ENCODE results near the gene NXPH4.

NXPH4 gene

DNA sequence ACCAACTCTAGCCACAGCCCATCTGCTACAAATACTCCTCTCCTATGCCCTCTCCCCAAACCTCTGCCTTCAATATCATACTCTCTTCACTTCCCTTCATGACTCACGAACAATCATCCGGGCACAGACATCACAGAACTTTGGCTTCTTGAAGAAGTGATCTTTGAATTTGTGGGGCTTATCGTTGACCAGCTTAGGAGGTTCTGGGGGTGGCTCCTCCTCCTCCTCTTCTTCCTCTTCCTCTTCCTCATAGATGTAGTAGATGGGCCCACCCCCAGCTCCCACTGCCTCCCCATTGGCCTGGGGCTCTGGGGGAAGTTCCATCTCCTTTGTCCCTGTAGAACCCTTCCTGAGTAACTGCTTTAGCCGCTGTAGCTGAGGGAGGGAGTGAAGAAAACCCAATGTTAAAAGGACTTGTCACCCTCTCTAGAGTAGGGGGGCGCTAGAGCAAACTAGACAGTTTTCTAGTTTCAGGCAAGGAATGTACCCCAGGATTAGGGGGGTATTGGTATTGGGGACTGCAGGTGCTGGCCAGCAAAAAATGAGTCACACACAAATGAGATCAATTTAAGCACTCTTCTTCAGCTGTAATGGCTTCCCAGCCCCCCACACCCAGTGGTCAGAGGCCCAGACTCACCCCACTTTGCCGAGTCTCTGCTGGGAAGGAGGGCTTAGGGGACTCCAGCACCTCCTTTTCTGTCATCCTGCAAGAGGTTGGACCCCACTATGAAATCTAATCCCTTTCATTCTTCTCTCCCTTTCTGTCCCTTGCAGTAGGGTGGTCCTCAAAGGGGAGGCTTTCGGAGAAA, 32.5 kb downstream of the NXPH4 start:
- DNase-seq = no peak

DNA sequence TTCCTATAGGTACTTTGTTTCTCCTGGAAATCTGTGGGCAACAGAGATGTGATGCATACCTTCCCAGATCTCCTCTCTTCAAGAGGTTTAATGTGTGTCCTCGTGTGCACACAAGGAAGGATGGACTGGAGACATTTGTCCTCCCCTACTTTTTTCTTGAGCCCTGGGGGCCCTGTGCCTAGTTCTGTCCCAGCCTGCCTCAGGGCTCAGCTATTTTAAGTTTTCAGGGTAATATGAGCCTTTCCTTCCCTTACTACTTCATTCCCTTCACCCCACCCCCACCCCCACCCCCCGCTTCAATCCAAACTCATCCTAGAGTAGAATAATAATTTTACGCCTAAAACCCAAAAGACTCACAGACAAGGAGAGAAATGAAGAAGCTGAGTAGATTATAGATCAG, 33.9 kb downstream of the NXPH4 start:
- DNase-seq = no peak

DNA sequence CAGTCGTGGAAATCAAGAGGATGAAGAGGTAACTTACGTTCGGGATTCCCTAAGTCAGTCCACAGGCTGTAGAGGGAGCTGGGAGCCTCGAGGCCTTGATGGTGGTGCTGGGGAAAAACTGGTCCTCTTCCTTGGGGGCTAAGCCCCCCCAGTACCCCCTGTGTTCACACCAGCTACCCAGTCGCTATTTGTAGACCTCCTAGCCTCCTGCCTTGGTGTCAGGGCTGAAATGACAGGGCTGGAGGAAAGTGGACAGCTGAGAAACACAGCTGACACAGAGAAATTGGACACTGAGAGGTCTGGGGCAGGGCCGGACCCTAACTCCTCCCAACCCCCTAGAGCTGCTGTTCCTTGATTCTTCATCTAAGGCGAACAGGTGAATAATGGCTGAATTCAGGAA, 34.4 kb downstream of the NXPH4 start, which contains the start of gene STAC3:
Gene STAC3 (minus strand): TSS at position 232 of the 400 bp plus-strand sequence. CDS start 1,551 bp downstream, outside the sequence.
- no peak for DNase-seq

DNA sequence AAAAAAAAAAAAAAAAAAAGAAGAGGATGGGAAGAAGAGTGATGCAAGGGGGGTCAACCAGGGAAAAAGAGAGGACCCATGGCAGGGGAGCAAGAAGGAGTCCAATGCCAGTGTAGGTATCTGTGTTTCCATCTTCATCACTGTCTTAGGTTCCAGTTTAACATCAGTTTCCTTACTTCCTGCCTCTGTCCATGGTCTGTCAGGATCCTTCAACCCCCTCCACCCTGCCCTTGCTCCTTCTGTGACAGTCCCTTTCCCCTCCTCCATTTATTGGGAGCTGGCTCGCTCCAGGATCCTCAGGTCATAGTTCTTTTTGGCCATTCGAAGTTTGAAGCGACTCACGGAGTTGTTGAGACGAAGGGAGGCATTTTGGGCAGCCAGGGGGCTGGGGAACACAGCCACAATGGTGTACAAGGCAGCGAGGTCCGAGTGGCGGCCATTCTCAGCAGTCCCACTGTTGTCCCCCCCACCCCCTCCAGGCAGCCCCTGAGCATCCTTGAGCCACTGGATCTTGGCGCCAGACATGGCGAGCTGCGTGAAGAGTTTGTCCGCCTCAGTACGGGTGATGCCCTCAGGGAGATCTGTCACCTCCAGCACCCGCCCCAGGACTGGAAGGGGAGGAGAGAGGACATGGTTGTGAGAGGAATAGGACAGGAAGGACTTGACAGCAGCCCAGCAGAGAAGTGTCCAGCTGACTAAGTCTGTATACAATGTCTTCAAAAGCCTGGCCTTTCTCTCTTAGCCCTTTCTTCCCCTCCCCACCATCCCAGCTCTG, 38.1 kb downstream of the NXPH4 start:
- DNase-seq = no peak

DNA sequence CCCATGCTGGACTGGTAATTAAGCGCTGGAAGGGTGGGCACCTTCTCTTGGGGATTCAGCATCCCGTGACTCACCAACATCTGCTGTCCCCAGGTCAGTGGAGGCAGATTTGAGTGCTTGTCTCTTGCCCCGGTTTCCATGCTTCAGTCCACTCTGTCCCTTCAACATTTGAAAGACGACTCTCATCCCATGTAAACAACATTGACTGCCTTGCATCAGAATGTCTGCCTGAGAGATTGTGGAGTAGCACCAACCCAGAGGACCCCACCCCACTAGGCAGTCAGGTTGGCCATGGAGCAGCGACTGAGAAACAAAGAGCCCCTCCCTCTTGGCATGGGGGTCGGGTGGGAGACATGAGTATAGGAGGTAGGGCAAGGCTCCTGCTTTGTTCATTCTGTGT, 39.3 kb downstream of the NXPH4 start:
- DNase-seq = no peak

DNA sequence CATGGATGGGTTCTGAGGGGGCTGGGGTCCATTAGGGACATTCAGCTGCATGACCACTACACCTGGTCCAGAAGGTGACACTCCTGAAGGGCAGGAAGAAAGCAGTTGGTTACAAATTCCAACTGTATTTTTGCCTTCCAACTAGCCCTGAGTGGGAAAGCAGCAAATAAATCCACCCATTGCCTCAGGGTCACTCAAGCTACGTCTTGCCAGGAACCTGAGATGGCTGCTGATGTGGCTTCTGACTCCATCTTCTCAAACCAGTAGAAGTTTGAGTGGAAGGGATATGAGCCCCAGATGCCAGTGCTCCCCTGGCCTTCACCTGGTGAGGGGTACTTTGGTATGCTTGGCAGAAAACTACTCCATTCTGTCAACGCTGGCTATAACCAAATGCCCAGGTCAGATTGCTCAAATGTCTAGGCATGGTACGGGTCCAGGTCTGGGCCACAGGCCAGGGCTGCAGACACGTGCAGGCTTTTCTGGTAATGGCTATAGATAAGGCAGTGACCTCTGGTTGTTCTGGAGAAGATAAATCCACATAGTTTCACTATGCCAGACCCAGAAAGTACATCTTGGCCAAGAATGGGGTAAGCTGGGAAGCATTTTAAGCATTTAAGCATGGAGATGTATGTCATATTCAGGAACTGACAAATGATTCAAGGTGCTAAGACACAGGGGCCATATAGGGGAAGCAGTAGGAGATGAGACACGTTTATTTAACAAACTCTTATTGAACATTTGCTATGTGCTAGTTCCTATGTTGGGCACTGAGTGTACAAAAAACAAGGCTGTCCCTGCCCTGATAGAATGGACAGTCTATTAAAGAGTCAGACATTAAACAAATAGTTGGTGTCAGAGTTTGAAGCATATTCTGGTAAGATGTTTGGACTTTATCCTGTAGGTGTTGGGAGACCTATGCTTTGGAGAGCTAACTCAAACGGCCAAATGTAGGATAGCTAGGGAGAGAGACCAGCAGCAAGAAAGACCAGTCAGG, 42.7 kb downstream of the NXPH4 start:
- DNase-seq = no peak

DNA sequence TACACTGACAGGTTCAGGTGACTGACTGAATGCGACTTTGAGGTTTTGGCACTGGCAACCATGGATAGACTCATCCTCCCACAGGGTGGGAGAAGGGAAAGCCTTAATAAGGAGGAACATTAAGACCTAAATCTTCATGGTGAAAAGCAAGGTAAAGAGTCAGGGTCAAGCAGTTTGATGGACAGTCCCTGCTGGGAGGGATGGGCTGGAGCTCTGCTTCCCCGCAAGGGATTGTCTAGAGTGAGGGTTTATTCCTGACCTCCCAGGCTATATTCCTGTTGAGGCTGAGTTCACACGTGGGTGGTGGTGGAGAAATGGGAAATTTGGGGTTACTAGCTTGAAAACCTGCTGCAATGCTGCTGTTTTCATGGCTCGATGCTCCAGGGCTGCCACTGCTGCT, 43.8 kb downstream of the NXPH4 start:
- DNase-seq = no peak

DNA sequence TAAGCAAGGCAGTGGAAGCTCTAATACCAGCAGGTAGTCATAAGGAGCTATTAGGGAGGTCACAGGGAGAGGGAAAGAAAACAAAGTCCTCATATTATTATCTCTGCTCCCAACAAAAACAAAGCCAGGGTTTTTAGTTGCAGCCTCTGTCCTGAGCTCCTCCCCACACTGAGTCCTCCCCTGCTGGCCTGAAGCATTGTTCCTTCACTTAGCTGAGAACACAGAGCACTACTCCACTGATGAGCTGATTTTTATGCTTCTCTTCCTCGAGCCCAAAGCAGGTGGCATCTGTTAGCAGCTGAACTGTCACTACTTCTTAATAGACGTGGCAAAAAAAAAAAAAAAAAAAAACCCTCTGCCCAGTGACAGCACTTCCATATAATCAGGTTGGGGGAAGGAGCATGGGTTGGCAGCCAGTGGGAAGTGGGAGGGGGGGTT, 44.9 kb downstream of the NXPH4 start:
- no peak for DNase-seq

DNA sequence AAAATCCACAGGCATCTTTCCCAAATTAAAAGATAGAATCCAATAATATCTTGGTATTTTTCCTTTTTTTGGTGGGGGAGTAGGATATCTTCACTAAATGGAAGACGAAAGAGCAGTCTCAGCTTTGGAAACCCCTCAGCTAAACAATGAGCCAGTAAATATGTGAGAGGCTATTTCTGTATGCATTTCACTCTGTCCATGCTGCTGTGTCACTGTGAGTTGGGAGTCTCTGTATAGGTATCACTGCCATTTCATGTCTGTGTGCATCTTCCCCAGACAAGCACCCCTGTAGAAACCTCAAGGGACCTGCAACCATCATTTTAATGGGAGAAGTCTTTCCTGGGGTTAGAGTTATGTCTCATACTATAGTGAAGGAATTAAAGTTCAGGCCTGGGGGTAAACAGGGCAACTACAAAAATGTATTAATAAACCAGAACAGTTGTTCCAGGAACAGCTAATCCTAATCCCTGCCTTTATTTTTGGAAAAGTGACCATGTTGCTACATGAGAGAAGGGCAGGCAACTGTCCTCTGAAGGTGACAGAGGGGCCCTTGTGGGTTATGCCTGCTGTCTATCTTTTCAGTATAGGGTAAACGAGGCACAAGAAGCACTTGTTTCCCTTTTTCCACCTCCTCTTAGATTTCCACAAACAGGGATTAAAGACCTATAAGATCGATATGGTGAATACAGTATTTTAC, 45.7 kb downstream of the NXPH4 start:
- DNase-seq = no peak

DNA sequence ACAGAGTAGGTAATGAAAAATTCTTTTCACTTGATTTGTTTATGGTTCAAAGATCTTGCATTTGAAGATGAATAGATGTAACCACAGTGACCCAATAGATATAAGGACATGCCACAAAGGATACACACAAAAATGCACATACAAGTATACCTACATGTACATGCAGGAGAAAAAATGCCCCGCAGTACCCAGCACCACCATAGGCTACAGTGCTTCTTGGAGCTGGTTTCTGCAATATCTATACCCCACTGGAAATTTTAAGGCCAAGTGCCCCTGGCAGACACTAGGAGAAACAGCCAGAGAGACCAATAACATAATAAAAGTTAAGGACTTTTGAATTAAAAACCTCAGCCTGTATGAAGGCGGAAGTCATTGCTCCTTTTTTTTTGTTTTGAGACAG, 46.5 kb downstream of the NXPH4 start:
- no peak for DNase-seq

DNA sequence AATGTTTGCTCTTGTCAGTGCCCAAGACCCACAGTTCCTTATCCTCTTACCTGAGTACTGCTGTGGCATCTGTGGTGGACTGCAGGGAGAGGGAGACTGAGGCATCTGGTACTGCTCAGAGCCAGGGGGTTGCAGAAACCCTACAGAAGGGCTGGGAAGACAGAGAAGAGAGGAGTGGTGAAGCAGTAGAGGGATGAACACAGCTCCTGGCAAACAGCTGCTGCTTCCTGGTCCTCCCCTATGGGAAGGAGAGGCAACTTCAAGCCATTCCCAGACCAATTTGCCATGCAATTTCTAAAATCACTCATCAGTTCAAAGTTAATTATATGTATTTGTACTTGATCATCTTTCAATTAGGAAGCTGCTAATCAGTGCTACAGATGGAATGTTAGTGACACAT, 50.1 kb downstream of the NXPH4 start:
- DNase-seq = no peak

DNA sequence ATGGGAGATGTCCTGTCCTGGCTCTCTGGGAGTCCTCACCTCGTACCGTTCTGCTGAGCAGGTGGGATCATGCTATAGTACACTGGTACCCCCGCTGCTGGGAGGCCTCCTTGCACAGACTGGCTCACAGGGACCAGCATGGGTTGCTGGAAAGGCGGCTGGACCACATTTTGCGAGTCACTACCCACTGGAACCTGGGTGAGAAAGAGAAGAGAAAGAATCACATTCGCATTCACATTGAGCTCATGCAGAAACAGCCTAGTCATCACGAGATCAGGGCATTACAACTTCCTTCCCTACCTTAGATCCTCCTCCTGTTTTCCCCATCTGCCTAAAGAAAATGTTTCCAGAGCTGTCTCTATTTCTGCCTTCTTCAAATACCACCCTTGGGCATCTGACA, 51.7 kb downstream of the NXPH4 start:
- DNase-seq = no peak

DNA sequence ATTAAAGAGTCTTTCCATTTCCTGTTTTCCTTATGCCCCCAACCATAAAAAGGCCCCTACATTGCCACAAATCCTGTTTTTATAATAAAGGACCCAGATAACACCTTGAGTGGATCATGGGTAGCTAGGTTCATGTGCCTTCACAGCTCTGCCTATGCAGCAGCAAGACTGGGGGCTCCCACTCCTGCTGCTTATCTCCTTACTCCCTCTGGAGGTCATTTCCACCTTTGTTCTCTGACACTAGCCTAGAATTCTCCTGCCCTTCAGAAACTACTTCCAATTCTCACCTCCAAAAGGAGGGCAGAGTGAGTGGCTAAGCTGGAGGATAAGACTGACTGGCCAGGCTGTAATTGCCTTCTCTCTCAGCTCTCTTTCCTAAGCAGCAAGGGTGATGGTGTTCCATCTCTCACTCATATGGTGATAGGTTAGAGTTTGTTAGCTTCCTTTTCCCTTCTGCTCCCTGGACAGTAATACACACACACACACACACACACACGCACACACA, 54.4 kb downstream of the NXPH4 start:
- no peak for DNase-seq

DNA sequence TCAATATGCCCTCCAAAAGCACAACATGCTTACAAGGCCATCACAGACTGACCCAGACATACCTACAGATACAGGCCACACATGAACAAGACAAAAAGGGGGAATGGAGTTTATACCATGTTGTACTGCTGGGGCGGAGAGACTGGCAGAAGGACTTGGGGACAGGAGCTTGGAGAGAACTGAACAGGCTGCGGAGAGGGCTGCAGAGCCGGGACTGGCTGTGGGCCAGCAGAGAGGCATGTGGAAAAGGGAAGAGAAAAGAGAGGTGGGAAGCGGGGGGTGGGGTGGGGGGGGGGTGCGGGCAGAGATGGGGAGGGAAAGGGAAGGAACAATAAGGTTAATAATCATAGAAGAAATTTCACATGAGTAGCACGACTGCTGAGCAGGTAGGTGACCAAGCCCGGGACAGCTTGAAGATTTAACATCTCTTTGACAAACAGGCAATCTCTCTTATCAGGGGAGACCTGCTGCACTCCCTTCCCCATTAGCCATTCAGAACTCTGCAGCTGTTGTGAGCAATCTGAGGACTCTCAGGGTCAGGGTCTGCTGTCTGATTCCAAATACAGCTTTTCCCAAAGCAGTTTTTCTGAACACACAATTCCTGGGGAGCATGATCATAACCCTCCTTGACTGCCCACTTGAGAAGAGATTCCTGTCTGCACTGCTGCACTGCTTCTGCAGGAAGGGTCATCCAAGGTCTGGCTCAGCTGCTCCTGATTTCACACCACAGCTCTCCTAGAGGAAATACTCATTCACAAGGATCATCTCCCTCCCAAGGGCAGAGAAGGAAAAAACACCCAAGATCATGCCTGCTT, 56.0 kb downstream of the NXPH4 start:
- DNase-seq = no peak

DNA sequence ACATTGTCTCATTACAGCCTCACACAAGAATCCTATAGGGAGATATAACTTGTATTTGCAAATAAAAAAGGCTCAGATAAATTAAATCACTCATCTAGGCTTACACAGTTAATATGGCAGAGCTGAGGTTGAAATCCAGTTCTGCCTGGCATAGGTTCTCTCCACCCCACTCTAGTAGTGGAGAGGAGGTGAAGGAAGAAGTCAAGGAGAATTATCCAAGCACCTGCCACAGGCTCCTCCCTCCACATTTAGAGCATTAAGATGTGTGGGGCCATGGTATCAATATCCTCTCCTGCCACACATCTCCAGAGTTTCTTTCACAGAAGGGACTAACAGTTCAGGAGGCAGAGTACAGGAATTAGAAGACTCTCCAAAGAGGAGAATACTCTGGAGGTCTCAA, 56.9 kb downstream of the NXPH4 start:
- DNase-seq = no peak
